Kidney glomerular epithelial cell (primary cell): Measurements from ENCODE around the gene TUBB8.
"Not testable (repeated sequence)": the region's sequence is repeated elsewhere in the genome, so short reads cannot be mapped to it uniquely, and the experiment has no call there.

Source experiments
- DNase-seq: peaks from one replicate; lab custom pipeline; 2025; lab: John Stamatoyannopoulos, UW

TUBB8 gene

GRCh38 chr10:48996-49395 lies at the start of gene TUBB8:
TUBB8 (minus strand) TSS chr10:49296; CDS start chr10:49238, 58 bp downstream.
- DNase-seq: no peak

GRCh38 chr10:96466-96865 lies 47.4 kb upstream of the TUBB8 start:
- DNase-seq: no peak

- no peak for DNase-seq
These were observed 46.4 kb upstream of the TUBB8 start for GRCh38 chr10:95356-96115.

- DNase-seq: no peak
These were observed 45.5 kb upstream of the TUBB8 start for GRCh38 chr10:94613-95012.

GRCh38 chr10:92846-93245 lies 43.8 kb upstream of the TUBB8 start:
- no peak for DNase-seq

GRCh38 chr10:92153-92552 lies 43.1 kb upstream of the TUBB8 start:
- DNase-seq: no peak

- DNase-seq: no peak
These were observed 42.2 kb upstream of the TUBB8 start for GRCh38 chr10:91313-91712.

- DNase-seq: no peak
These were observed 41.1 kb upstream of the TUBB8 start for GRCh38 chr10:90161-90560.

GRCh38 chr10:89248-89647 lies 40.2 kb upstream of the TUBB8 start:
- DNase-seq: no peak

- no peak for DNase-seq
These were observed 39.2 kb upstream of the TUBB8 start for GRCh38 chr10:88253-88652.

- DNase-seq: no peak
These were observed 38.3 kb upstream of the TUBB8 start for GRCh38 chr10:87177-88080.

GRCh38 chr10:86031-86430 lies 36.9 kb upstream of the TUBB8 start:
- no peak for DNase-seq

GRCh38 chr10:85044-85443 lies 35.9 kb upstream of the TUBB8 start:
- no peak for DNase-seq

GRCh38 chr10:83930-84530 lies 34.9 kb upstream of the TUBB8 start:
- no peak for DNase-seq

GRCh38 chr10:80477-81105 lies 31.5 kb upstream of the TUBB8 start:
- DNase-seq: no peak

- DNase-seq: no peak
These were observed 30.6 kb upstream of the TUBB8 start for GRCh38 chr10:79532-80215.

- DNase-seq: no peak
These were observed 29.5 kb upstream of the TUBB8 start for GRCh38 chr10:78556-78955.

GRCh38 chr10:74266-74621 lies 25.1 kb upstream of the TUBB8 start:
- DNase-seq: not testable (repeated sequence)

- peak; percentile 10 for DNase-seq
These were observed 24.6 kb upstream of the TUBB8 start for GRCh38 chr10:73543-74265.

- not testable (repeated sequence) for DNase-seq
These were observed 19.1 kb upstream of the TUBB8 start for GRCh38 chr10:68156-68555.

- DNase-seq: not testable (repeated sequence)
These were observed 830 bp upstream of the TUBB8 start for GRCh38 chr10:49926-50325.
